GM13977 (cell line): ENCODE measurements around the gene TRPV4.

ENCODE experiments used
- DNase-seq: peaks from one replicate; pipeline ENCODE4 v3.0.0; 2012; ENCODE audit warnings: low spot score
- in situ Hi-C: fragments of 300-500 bp; cut with MboI; formaldehyde crosslinking; loops from one replicate; pipeline ENCODE4 v1.12.0; 2022; ENCODE audit warnings: low sequenced_read_pairs, low pct_unique_long_range_greater_than_20kb, mixed read lengths, inconsistent platforms; ENCODE audit not compliant: unreplicated experiment
- TF ChIP-seq, protein P1 (sequence below): IDR thresholded peaks from 2 replicates; pipeline ENCODE4 v1.5.1; 2012; ENCODE audit warnings: mild to moderate bottlenecking, control low read depth; ENCODE audit not compliant: insufficient read depth; ENCODE audit errors: extremely low read depth, missing control alignments

TRPV4 gene

DNA sequence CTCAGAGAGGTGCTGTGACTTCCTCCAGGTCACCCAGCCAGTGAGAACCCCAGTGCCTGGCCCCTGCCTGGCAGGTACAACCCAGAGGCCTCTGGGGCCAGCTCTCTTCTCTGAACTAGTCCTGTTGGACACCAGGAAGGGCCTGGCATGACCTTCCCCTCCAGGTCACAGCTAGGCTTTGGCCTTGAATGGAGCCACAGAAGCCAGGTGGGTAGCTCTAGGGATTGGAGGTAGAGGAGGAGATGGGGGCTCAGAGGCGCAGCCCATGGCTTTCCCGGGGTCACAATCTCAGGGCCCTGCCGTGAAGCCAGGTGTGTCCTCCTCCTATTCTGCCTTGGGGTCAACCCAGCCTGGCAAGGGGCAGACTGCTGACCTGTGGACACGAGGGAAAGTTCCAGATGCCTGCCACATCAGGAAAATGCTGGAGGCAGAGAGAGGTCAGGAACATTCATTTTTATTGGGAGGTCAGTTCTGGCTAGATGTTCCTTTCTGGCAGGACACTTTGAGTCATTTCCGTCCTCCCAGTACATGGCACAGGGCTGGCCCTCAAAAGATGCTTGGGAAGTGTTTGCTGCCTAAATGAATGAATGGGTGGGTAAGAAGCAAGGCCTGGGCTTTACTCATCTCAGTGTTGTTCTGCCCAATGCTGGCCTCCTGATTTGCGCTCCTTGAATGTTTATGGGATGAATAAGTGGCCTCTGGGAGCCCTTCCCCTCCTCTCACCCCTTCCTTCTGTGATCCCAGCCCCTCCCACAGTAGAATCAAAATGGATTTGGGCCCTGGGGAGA, 94.1 kb downstream of the TRPV4 start:
- DNase-seq: no peak
- TF ChIP-seq, protein P1, sequence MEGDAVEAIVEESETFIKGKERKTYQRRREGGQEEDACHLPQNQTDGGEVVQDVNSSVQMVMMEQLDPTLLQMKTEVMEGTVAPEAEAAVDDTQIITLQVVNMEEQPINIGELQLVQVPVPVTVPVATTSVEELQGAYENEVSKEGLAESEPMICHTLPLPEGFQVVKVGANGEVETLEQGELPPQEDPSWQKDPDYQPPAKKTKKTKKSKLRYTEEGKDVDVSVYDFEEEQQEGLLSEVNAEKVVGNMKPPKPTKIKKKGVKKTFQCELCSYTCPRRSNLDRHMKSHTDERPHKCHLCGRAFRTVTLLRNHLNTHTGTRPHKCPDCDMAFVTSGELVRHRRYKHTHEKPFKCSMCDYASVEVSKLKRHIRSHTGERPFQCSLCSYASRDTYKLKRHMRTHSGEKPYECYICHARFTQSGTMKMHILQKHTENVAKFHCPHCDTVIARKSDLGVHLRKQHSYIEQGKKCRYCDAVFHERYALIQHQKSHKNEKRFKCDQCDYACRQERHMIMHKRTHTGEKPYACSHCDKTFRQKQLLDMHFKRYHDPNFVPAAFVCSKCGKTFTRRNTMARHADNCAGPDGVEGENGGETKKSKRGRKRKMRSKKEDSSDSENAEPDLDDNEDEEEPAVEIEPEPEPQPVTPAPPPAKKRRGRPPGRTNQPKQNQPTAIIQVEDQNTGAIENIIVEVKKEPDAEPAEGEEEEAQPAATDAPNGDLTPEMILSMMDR: no peak
- in situ Hi-C loops: no loop called here

DNA sequence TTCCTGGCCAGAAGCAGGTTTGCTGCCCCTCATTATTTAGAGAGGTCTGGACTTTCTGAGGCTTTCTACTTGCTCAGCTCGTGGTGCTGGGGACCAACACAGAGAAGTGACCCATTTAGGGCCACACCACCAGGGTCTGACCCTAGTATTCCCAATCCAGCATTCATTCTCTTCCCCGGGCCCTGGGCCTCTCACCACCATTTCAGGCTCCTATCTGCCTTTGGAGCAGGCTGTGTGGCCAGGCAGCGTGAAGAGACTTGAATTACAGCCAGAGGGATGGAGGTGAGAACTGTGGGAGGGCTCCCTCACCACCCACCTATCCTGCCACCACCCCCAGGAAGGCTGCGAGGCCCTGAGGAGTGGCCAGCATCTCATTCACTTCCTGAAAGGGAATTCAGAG, 95.0 kb downstream of the TRPV4 start:
- DNase-seq: no peak
- in situ Hi-C loops: no loop called here
- TF ChIP-seq, protein P1: no peak

DNA sequence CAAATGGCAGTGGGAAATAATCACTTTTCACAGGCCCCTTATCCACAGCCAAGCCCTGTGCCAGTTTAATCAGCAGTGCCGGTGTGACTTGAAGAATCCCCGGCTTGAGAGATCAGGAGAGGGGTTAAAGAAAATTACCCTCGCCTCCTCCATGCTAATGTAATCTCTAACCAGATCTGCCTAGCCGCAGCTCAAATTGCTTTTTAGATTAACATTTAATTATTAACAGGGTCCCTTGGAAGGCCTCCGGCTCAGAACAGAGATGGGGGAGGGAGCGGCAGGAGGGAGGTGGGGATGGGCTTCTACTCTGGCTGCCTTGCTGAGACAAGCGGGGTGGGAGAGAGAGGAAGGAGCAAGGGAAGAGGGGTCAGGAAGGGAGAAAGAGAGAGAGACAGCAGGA, 95.6 kb downstream of the TRPV4 start:
- TF ChIP-seq, protein P1: no peak
- no peak for DNase-seq
- in situ Hi-C loops: no loop called here

DNA sequence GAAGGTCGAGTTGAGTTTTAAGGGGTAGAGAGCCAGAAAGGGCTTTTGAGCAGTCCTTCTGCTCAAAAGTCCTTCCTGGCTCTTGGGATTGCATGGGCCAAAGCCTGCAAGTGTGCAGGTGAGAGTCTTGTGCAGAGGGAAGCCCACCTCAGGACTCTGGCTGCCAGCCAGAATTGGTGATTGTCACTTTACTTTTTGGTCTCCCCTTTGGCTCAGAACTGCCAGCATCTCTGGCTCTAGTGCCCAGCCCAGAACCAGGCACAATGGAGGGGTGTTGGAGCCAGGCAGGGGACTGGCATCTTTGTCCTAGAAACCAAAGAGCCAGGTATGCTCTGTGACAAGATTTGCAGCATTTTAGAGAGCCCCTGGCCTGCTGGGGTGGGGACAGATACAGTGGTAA, 96.1 kb downstream of the TRPV4 start:
- in situ Hi-C loops: no loop called here
- no peak for DNase-seq
- TF ChIP-seq, protein P1: no peak

DNA sequence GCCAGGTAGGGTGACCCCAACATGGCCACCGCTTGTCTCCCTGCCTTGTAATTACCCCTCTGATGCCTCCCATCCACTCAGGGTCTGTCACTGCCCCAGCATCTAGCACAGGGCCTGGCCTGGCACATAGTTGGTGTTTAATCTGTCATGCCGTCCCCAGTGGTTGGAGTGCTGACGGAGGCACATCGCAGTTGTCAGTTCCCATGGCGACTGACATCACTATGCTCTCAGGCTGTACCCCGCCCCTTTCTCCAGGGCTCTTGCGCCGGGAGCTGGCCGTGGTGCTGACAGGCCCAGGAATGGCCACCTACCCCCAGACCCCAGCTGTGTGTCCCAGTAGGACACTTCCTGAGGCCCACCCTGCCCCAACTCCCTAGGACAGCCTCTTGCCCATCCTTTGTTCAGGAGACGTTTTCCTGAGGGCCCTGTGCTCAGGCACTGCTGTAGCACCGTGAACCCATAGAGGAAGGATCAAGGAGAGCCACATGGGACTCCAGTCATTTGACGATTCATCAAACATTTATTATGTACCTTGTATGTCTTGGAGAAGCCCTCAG, 96.6 kb downstream of the TRPV4 start:
- in situ Hi-C loops: no loop called here
- DNase-seq: no peak
- TF ChIP-seq, protein P1: no peak

DNA sequence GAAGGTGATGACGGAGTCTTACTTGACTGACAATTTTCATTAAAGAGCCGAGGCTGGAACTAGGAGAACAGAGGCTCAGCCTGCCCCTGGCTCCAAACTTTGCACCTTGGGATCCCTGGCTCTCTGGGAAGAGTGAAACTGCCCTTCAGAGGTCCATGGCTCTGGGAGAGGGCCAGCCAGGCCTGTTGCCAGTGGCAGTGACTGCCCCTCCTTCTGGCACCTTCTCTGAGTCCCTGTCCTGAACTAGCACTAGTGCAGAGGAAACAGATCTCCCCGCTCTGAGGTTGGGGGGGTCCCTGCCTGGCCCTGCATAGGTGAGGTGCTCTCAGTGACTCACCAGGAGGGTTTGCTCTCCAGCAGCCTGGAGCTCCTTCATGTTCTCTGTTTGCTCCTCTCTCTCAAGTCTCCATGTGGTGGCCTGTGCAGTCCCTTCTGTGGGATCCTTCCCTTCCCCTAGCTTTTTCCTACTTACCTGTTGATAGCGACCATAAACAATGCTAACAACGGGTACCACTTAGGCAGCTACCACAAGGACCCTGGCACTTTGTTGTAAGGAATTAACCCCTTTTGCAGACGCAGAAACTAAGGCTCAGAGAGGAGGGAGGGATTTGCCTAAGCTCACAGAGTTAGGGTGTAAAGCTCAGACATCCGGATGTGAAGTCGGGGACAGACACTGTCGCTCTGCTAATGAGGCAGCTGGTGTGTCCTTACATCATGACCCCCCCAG, 97.2 kb downstream of the TRPV4 start:
- no peak for DNase-seq
- TF ChIP-seq, protein P1: no peak
- in situ Hi-C loops: no loop called here
